Measurements from ENCODE around the gene NUDCD3.

The NUDCD3 gene

DNA sequence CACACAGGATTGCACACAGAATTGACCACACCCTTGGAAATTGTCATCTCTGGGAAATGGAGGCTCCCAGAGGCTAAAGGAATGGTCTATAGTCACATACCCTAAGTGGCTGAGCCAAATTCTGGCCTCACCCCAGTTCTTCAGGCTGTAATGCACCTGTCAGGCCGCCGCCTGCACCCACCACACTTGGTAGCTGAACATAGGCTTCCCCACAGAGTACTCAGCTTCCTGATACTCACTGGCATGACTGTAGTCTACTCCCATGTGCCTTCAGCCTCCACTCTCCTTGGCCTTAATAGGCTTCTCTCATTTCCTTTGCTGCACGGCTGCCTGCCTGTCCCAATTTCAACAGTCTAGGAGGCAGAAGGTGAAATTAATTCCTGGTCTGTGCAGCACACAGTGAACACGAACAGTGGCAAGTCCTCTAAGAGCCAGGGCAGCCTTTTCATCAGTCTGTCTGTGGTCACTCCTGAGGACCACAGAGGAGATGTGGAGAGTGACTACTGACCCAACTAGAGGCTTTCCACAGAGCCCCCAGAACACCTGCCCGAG is 42.5 kb downstream of the NUDCD3 start:
- in situ Hi-C loops (cut with MboI; ENCODE audit: low pct_unique_long_range_greater_than_20kb, low sequenced_read_pairs, unreplicated experiment), result no loop called here

DNA sequence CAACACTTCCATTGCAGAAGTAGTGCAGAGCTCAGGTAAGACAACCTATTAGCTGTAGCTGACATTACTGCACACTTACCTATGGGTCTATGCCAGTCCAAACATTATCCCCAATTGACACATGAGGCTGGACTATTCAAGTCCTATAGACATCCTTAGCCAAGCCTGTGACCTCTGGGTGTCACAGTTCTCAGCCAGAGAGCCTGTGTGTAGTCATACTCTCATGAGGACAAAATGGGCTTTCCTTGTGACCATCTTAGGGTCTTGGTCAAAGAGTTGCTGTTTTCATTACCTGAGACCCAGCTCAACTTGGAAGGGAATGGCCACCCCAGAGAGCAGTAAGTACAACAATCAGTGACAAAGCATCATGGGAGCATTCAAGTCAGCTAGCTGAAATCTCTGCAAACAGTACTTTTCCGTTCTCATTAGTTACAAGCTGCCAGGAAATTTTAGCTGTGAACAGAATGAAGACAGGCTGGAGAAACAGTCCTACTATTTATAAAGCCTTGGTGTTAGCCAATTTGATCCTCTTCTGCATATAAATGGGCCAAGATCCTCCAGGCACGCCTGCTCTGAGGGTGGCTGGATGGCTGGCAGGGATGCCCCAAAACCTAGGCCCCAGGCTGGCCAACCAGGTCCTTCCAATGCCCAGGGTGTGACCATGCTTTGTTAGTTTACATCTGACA is 44.3 kb downstream of the NUDCD3 start:
- in situ Hi-C loops (cut with MboI; ENCODE audit: low pct_unique_long_range_greater_than_20kb, low sequenced_read_pairs, unreplicated experiment), result no loop called here
- TF ChIP-seq, protein P1, sequence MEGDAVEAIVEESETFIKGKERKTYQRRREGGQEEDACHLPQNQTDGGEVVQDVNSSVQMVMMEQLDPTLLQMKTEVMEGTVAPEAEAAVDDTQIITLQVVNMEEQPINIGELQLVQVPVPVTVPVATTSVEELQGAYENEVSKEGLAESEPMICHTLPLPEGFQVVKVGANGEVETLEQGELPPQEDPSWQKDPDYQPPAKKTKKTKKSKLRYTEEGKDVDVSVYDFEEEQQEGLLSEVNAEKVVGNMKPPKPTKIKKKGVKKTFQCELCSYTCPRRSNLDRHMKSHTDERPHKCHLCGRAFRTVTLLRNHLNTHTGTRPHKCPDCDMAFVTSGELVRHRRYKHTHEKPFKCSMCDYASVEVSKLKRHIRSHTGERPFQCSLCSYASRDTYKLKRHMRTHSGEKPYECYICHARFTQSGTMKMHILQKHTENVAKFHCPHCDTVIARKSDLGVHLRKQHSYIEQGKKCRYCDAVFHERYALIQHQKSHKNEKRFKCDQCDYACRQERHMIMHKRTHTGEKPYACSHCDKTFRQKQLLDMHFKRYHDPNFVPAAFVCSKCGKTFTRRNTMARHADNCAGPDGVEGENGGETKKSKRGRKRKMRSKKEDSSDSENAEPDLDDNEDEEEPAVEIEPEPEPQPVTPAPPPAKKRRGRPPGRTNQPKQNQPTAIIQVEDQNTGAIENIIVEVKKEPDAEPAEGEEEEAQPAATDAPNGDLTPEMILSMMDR (IDR thresholded peaks at IDR 0.05; ENCODE audit: extremely low read depth, insufficient read depth, missing control alignments), result no peak
- no peak for DNase-seq (ENCODE audit: low spot score)

More for the DNA sequence above, 42.5 kb downstream of the NUDCD3 start:
- DNase-seq (ENCODE audit: low spot score), result no peak
- TF ChIP-seq, protein P1 (IDR thresholded peaks at IDR 0.05; ENCODE audit: extremely low read depth, insufficient read depth, missing control alignments), result no peak

DNA sequence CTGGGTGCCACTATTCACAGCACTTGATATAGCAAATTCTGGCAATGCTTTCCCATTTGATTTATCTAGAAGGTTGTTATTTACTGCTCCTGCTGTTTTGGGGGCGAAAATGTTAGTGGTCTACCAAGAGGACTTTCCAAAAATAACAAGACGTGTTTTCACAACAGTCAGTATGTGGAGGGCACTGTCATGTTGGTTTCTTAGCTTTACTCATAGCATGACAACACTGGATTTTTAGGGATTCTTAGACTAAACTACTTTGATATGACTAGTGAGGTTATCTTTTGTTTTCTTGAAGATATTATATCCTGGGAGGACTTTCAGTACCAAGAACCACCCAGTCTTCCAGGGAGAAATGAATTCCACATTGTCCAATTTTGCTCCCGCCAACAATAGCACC is 49.4 kb downstream of the NUDCD3 start:
- DNase-seq (ENCODE audit: low spot score), result no peak
- in situ Hi-C loops (cut with MboI; ENCODE audit: low pct_unique_long_range_greater_than_20kb, low sequenced_read_pairs, unreplicated experiment), result no loop called here
- TF ChIP-seq, protein P1 (IDR thresholded peaks at IDR 0.05; ENCODE audit: extremely low read depth, insufficient read depth, missing control alignments), result no peak

DNA sequence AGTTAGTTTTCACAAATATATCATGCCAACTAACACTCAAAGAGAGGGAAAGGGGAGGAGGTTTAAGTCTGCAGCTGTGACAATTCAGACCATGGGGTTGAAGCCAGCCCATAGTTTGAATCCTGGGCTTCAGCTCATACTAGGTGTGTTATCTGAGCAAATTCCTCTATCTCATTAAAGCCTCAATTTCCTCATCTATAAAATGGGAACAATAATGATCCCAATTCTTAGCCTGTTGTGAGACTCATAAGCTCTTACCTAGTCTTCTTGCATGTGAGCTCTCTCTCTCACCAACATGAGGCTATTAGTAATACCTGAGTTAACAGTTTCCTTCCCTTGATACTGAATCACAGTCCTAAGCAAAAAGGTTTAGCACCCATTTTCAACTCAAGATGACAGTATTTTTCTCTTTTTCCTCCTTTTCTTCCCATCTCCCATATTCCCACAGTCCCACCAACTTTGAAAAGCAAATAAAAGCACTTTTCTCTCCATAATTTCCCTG is 49.8 kb downstream of the NUDCD3 start:
- in situ Hi-C loops (cut with MboI; ENCODE audit: low pct_unique_long_range_greater_than_20kb, low sequenced_read_pairs, unreplicated experiment), result no loop called here
- TF ChIP-seq, protein P1 (IDR thresholded peaks at IDR 0.05; ENCODE audit: extremely low read depth, insufficient read depth, missing control alignments), result no peak
- DNase-seq (ENCODE audit: low spot score), result no peak

DNA sequence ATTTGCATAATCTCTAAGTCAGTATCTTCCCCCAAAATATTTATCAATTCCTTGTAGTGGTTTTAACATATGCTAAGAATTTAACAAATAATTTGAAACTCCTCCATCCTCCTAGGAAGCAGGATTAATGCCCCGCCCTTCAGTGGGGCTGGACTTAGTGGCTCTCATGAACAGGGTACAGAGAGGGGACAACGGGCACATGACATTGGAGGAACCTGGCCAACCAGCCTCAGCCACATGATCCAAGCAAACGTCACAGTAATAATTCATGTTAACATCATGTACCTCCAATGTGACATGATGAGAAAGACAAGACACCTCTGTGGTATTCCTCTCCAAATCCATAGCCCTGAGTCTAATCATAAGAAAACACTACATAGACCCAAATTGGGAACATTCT is 50.5 kb downstream of the NUDCD3 start:
- no peak for DNase-seq (ENCODE audit: low spot score)

DNA sequence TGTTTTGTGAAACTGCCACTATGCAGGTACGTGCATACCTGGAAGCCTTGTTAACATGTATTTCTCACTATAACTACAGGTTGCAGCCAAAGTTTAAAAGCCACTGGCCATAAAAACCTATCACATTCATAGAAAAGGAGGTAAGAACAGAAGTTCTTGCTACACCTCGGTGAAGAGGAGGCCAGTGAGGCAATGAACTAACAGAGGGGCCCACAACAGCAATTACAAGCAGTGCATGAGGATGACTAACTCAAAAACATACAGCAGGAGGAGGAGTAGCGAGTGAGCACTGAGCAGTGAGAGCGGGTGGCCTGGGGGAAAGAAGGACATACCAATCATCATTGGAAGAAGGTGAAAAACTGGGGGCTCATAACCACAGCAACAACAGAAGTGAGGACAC is 51.6 kb downstream of the NUDCD3 start:
- DNase-seq (ENCODE audit: low spot score), result no peak
- TF ChIP-seq, protein P1 (IDR thresholded peaks at IDR 0.05; ENCODE audit: extremely low read depth, insufficient read depth, missing control alignments), result no peak
- in situ Hi-C loops (cut with MboI; ENCODE audit: low pct_unique_long_range_greater_than_20kb, low sequenced_read_pairs, unreplicated experiment), result no loop called here

More for the DNA sequence above, 50.5 kb downstream of the NUDCD3 start:
- in situ Hi-C loops (cut with MboI; ENCODE audit: low pct_unique_long_range_greater_than_20kb, low sequenced_read_pairs, unreplicated experiment), result no loop called here
- TF ChIP-seq, protein P1 (IDR thresholded peaks at IDR 0.05; ENCODE audit: extremely low read depth, insufficient read depth, missing control alignments), result no peak

Data from GM13977 (cell line).